ENCODE measurements around the gene PCSK9.

Gene PCSK9

DNA sequence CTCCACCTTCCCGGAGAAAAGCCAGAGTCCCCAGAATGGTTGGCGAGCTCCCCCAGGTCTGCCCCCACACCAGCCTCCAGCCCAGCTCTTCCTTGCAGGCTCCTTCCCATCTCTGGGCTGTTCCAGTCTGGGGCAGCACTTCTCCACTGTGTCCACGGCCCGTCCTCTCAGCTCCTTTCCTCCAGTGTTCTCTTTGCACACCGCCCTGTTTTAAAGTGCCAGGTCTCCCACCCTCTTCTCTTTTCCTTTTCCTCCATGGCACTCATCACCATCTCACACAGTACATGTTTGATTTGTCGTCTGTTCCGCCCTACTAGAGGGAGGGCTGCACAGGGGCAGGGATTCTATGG, 6.1 kb upstream of the PCSK9 start:
- TF ChIP-seq, protein P1, sequence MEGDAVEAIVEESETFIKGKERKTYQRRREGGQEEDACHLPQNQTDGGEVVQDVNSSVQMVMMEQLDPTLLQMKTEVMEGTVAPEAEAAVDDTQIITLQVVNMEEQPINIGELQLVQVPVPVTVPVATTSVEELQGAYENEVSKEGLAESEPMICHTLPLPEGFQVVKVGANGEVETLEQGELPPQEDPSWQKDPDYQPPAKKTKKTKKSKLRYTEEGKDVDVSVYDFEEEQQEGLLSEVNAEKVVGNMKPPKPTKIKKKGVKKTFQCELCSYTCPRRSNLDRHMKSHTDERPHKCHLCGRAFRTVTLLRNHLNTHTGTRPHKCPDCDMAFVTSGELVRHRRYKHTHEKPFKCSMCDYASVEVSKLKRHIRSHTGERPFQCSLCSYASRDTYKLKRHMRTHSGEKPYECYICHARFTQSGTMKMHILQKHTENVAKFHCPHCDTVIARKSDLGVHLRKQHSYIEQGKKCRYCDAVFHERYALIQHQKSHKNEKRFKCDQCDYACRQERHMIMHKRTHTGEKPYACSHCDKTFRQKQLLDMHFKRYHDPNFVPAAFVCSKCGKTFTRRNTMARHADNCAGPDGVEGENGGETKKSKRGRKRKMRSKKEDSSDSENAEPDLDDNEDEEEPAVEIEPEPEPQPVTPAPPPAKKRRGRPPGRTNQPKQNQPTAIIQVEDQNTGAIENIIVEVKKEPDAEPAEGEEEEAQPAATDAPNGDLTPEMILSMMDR (IDR thresholded peaks at IDR 0.05; ENCODE audit: extremely low read depth, missing control alignments) = no peak
- no peak for DNase-seq (ENCODE audit: low spot score)

DNA sequence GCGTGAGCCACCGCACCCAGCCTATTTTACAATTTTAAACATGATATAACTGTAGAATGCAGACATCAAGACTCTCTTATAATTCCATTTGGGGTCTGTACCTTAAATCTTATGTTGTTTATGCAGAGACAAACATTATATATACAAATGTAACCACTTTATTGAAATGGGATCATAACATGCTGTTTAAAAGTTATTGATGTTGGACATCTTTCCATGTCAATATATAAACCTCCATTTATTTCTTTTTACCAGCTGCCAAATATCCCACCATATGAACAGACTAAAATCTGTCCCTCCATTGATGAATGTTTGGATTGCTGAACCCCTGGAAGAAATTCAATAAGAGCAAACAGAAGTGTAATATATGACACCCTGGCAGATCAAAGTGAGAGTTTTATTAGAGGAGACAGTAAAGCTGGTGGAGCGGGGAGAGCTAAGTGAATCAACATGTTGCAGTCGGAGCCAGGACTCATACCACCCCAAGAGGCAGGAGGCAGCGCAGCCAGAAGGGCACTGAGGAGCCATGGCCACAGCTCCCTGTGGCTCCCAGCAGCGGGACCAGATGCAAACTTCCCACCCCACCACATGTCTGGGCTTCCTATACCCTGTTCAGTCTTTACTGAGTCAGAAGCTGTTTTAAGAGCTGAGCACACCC, 4.7 kb upstream of the PCSK9 start:
- DNase-seq (ENCODE audit: low spot score) = no peak
- TF ChIP-seq, protein P1 (IDR thresholded peaks at IDR 0.05; ENCODE audit: extremely low read depth, missing control alignments) = no peak

GRCh38 chr1:55035904-55036303, 3.4 kb upstream of the PCSK9 start:
- TF ChIP-seq, protein P1 (IDR thresholded peaks at IDR 0.05; ENCODE audit: extremely low read depth, missing control alignments) = no peak
- DNase-seq (ENCODE audit: low spot score) = no peak

GRCh38 chr1:55037733-55038551, 1.4 kb upstream of the PCSK9 start:
- TF ChIP-seq, protein P1 (IDR thresholded peaks at IDR 0.05; ENCODE audit: extremely low read depth, missing control alignments) = no peak
- DNase-seq (ENCODE audit: low spot score) = no peak

GRCh38 chr1:55038552-55038838, 853 bp upstream of the PCSK9 start:
- TF ChIP-seq, protein P1 (IDR thresholded peaks at IDR 0.05; ENCODE audit: extremely low read depth, missing control alignments) = no peak
- DNase-seq (ENCODE audit: low spot score) = no peak

DNA sequence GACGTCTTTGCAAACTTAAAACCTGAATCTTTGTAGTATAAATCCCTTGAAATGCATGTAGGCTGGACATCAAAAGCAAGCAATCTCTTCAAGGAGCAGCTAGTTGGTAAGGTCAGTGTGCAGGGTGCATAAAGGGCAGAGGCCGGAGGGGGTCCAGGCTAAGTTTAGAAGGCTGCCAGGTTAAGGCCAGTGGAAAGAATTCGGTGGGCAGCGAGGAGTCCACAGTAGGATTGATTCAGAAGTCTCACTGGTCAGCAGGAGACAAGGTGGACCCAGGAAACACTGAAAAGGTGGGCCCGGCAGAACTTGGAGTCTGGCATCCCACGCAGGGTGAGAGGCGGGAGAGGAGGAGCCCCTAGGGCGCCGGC, 390 bp upstream of the PCSK9 start:
- no peak for DNase-seq (ENCODE audit: low spot score)
- TF ChIP-seq, protein P1 (IDR thresholded peaks at IDR 0.05; ENCODE audit: extremely low read depth, missing control alignments) = no peak

DNA sequence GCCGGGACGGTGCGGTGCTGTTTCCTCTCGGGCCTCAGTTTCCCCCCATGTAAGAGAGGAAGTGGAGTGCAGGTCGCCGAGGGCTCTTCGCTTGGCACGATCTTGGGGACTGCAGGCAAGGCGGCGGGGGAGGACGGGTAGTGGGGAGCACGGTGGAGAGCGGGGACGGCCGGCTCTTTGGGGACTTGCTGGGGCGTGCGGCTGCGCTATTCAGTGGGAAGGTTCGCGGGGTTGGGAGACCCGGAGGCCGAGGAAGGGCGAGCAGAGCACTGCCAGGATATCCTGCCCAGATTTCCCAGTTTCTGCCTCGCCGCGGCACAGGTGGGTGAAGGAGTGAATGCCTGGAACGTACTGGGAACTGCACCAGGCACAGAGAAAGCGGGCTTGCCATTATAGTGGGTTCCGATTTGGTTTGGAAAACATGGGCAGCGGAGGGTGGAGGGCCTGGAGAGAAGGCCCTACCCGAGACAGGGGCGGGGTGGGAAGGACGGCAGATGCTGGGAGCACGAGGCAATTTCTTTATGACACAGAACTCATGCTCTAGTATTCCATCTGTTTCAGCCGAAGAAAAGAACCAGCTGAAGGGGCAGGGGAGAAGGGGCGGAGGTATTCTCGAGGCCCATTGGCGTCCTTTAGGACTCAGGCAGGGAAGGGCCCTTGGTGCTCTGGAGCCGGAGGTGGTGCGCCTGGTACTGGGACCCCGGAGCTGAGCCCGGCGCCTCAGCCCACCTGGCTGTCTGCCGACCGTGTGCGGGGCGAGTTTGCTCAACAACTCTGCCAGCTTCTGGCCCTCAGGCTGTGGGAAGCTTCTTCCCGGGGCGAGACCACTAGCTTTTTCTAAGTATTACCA, 960 bp downstream of the PCSK9 start:
- no peak for DNase-seq (ENCODE audit: low spot score)
- TF ChIP-seq, protein P1 (IDR thresholded peaks at IDR 0.05; ENCODE audit: extremely low read depth, missing control alignments) = no peak
